Measurements from ENCODE around the gene USP10.

DNA sequence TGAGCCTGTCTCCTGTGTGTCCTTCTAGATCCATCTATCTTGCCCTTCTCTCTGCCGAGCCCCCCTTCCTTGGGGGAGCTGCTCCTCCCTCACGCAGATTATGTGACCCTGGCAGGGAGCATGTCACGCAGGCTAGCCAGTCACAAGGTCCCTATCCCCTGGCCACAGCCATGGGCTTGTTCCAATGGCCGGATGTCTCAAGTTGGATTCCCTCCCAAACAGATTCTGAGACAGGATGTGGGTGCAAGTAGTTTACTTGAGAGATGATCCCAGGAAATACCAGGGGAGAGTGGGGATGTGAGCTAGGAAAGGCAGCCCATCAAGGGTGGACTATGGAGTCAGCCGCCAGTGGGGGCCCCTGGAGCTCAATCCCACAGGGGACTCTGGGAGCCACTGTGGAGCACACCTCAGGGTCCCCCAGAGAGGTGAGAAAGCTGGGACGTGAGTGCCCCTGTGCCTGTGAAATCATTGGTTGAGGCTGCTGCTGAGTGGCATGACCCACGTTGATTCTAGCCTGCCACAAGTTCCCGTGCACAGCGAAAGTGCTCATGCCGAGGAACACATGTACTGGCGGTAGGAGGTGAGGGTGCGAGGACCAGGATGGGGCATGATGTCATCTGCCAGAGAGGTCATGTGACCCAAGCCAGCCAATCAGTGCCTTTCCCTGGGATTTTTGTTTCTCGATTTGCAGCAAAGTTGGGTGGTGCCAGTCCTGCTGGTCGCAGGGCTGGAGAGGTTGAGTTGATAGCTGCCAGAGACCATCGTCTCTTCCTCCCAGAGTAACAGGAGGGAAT is 113.5 kb downstream of the USP10 start:
- TF ChIP-seq, protein P1, sequence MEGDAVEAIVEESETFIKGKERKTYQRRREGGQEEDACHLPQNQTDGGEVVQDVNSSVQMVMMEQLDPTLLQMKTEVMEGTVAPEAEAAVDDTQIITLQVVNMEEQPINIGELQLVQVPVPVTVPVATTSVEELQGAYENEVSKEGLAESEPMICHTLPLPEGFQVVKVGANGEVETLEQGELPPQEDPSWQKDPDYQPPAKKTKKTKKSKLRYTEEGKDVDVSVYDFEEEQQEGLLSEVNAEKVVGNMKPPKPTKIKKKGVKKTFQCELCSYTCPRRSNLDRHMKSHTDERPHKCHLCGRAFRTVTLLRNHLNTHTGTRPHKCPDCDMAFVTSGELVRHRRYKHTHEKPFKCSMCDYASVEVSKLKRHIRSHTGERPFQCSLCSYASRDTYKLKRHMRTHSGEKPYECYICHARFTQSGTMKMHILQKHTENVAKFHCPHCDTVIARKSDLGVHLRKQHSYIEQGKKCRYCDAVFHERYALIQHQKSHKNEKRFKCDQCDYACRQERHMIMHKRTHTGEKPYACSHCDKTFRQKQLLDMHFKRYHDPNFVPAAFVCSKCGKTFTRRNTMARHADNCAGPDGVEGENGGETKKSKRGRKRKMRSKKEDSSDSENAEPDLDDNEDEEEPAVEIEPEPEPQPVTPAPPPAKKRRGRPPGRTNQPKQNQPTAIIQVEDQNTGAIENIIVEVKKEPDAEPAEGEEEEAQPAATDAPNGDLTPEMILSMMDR (conservative IDR thresholded peaks at IDR 0.05; ENCODE audit: low read length), result no peak
- no peak for TF ChIP-seq EZH2phosphoT487 (IDR thresholded peaks at IDR 0.05; ENCODE audit: borderline replicate concordance, low read depth, low read length)

All from OCI-LY7 (cell line).